Thyroid gland (tissue), 4 donors: ENCODE data around the gene ATP10B. TPM values are rescaled to one million over a fixed set of nuclear protein-coding genes. Genes with fewer than 3 reads are reported as not detected.

ENCODE experiments used
- DNase-seq, 2 donors: peaks; one replicate each; pipeline ENCODE4 v3.0.0-alpha.2; 2019
- H3K27ac ChIP-seq, 3 donors: fragments of 200-600 bp; sonication (generic); 1 replicate in 2 of 3; 2 replicates in 1 of 3; pipeline ENCODE4 v1.5.1; 2016 to 2019; ENCODE audit warnings: mild to moderate bottlenecking in 1 of 3, moderate library complexity in 1 of 3
- H3K27me3 ChIP-seq: fragments of 200-600 bp; sonication (generic); one replicate; pipeline ENCODE4 v1.5.1; 2019
- H3K36me3 ChIP-seq, 2 donors: fragments of 200-600 bp; sonication (generic); one replicate each; pipeline ENCODE4 v1.5.1; 2016 to 2019
- H3K4me1 ChIP-seq, 2 donors: fragments of 200-600 bp; sonication (generic); one replicate each; pipeline ENCODE4 v1.5.1; 2017 to 2019
- H3K4me3 ChIP-seq, 3 donors: fragments of 200-600 bp; sonication (generic); replicated peaks in 1 of 3; 1 replicate in 2 of 3; 2 replicates in 1 of 3; pipeline ENCODE4 v1.5.1; 2016; ENCODE audit warnings: mild to moderate bottlenecking in 1 of 3
- H3K9me3 ChIP-seq: fragments of 200-600 bp; sonication (generic); one replicate; pipeline ENCODE4 v1.5.1; 2017
- POLR2A ChIP-seq, 2 donors: fragments of 450-650 bp; IDR thresholded peaks; one replicate each; pipeline ENCODE4 v1.6.1; 2017; ENCODE audit warnings: antibody characterized with exemption in 2 of 2, mild to moderate bottlenecking in 2 of 2, moderate library complexity in 1 of 2
- WGBS, 2 donors: methylation state at CpG; one replicate each; pipeline ENCODE4 v1.1.5; 2017; 5-methylcytosine and 5-hydroxymethylcytosine counted together
- intact Hi-C: fragments of 100-400 bp; cut with DNase I; formaldehyde crosslinking; loops from one replicate; pipeline ENCODE4 v1.15.1; 2023
- total RNA-seq, 4 donors: library from RNA; depleted of rRNA; stranded (reverse); fragments of >200 nt; gene quantifications; one replicate each; pipeline ENCODE4 v1.2.3, GENCODE V29; 2016
- TF ChIP-seq, protein P1 (sequence below), 6 experiments: fragments of 200-600 bp in 3 of 6; fragments of 450-650 bp in 3 of 6; sonication (generic) in 3 of 6; IDR thresholded peaks; one replicate each; pipeline ENCODE4 v1.5.1; 2016 to 2019; ENCODE audit warnings: antibody characterized with exemption in 6 of 6, mild to moderate bottlenecking in 2 of 6, inconsistent platforms in 1 of 6, moderate library complexity in 1 of 6

ATP10B gene
- total RNA-seq, 4 donors from 2014 or later, result 0.13 to 0.42 (median 0.15) TPM; not detected in 1

DNA sequence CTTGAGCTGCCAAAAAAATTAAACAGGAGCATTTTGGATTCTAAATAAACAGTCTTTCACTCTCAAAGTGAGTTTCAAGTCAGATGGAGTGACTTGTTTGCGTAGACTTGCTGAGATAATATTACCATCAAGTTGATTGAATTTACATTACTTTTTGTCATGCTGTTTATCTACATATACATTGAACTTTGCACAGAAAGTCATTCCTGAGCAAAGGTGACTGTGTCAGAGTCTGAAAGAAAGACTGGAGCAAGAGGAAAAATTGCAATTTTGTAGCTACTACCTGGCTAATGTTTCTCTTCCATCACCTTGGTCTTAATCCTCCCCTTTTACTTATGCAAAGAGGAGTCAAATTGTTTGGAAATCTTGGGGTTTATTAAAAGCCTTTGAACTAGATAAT, 251.0 kb downstream of the ATP10B start:
- no peaks in the 10 kb centered on the region for H3K36me3 ChIP-seq
- 86 to 94% methylated on average over 1 of the region's 1 CpG for WGBS, 2 donors
- no peaks in the 10 kb centered on the region for H3K27me3 ChIP-seq
- H3K27ac ChIP-seq, result no peak overlapping the region
- H3K4me3 ChIP-seq, result no peak overlapping the region
- intact Hi-C loops, result no loop called here
- H3K4me1 ChIP-seq, result no peaks in the 10 kb centered on the region
- TF ChIP-seq POLR2A (IDR thresholded peaks at IDR 0.05), result no peak
- TF ChIP-seq, protein P1, sequence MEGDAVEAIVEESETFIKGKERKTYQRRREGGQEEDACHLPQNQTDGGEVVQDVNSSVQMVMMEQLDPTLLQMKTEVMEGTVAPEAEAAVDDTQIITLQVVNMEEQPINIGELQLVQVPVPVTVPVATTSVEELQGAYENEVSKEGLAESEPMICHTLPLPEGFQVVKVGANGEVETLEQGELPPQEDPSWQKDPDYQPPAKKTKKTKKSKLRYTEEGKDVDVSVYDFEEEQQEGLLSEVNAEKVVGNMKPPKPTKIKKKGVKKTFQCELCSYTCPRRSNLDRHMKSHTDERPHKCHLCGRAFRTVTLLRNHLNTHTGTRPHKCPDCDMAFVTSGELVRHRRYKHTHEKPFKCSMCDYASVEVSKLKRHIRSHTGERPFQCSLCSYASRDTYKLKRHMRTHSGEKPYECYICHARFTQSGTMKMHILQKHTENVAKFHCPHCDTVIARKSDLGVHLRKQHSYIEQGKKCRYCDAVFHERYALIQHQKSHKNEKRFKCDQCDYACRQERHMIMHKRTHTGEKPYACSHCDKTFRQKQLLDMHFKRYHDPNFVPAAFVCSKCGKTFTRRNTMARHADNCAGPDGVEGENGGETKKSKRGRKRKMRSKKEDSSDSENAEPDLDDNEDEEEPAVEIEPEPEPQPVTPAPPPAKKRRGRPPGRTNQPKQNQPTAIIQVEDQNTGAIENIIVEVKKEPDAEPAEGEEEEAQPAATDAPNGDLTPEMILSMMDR (IDR thresholded peaks at IDR 0.05), result no peak
- H3K9me3 ChIP-seq, result no peaks in the 10 kb centered on the region
- DNase-seq, result no peak

DNA sequence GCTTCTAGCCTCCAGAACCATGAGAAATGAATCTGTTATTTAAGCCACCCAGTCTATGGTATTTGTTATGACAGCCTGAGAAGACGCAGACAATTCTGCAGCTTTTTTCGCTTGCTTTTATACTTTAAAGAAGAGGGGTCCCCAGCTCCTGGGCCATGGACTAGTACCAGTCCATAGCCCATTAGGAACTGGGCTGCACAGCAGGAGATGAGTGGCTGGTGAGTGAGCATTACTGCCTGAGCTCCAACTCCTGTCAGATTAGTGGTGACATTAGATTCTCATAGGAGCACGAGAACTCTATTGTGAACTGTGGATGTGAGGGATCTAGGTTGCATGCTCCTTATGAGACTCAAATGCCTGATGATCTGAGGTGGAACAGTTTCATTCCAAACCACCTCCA, 278.7 kb downstream of the ATP10B start:
- intact Hi-C loops, result no loop called here
- TF ChIP-seq, protein P1 (IDR thresholded peaks at IDR 0.05), result no peak
- no peak for TF ChIP-seq POLR2A (IDR thresholded peaks at IDR 0.05)
- no peak for DNase-seq
- Histone ChIP-seq H3K9me3 (no peaks in the 10 kb centered on the region), H3K36me3 (no peaks in the 10 kb centered on the region), H3K4me1 (no peaks in the 10 kb centered on the region), H3K27me3 (no peaks in the 10 kb centered on the region), H3K27ac (no peak overlapping the region), H3K4me3 (no peak overlapping the region)
- WGBS, 2 donors, result 96% methylated on average over 3 of the region's 3 CpGs

DNA sequence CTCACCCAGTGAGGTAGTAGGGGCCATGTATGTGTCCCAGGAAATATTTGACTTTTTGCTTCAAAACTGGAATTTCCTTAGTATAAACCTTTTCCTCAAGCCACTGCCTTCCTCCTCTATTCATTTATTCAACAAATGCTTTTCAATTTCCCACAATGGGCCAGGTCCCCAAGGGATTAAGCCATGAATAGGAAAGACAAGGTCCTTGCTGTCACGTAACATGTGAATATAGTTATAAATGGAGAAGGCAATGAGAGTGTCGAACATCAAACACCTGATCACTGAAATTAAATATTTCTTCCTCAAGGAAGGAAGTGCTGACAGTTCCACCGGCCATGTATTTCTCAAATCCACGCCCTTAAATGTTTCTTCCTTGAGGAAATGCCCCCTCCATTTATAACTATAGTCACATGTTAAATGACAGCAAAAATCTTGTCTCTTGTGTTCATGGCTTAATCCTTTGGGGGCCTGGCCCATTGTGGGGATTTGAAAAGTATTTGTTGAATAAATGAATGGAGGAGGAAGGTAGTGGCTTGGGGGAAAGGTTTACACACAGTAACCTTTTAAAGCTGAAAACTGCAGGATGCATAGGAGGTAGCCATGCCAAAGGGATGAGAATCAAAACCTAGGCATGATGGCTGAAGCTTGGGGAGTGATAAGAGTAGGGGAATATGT, 284.8 kb downstream of the ATP10B start:
- Histone ChIP-seq H3K36me3 (no peaks in the 10 kb centered on the region), H3K9me3 (no peaks in the 10 kb centered on the region), H3K27me3 (no peaks in the 10 kb centered on the region), H3K4me1 (no peaks in the 10 kb centered on the region), H3K27ac (no peak overlapping the region), H3K4me3 (no peak overlapping the region)
- WGBS, 2 donors, result 87 to 90% methylated on average over 4 of the region's 4 CpGs
- TF ChIP-seq, protein P1 (IDR thresholded peaks at IDR 0.05), result no peak
- TF ChIP-seq POLR2A (IDR thresholded peaks at IDR 0.05), result no peak
- DNase-seq, result no peak
- intact Hi-C loops, result no loop called here

DNA sequence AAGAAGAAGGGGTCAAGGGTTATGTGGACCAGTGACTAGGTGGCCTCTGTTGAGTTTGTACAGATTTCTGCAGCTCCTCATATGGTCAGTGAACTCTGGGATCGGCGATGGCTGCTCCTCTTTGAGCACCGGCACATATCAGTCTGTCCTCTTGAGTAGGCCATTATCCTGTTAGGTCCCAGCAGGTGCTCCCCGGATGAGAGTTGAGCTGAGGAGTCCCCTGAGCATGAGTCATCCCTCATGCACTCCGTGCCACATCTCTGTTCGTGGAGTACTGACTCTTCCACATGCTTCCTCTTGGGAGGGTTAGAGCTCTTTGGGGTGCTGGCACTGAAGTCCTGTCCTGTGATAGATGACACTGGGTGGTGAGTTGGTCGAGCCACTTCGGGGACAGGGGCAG, 286.6 kb downstream of the ATP10B start:
- no peaks in the 10 kb centered on the region for H3K4me1 ChIP-seq
- intact Hi-C loops, result no loop called here
- no peaks in the 10 kb centered on the region for H3K27me3 ChIP-seq
- no peaks in the 10 kb centered on the region for H3K9me3 ChIP-seq
- no peak overlapping the region for H3K4me3 ChIP-seq
- no peak overlapping the region for H3K27ac ChIP-seq
- WGBS, 2 donors, result 70 to 76% methylated on average over 7 to 8 of the region's 8 CpGs
- no peak for DNase-seq
- H3K36me3 ChIP-seq, result no peaks in the 10 kb centered on the region
- TF ChIP-seq, protein P1 (IDR thresholded peaks at IDR 0.05), result no peak
- no peak for TF ChIP-seq POLR2A (IDR thresholded peaks at IDR 0.05)

DNA sequence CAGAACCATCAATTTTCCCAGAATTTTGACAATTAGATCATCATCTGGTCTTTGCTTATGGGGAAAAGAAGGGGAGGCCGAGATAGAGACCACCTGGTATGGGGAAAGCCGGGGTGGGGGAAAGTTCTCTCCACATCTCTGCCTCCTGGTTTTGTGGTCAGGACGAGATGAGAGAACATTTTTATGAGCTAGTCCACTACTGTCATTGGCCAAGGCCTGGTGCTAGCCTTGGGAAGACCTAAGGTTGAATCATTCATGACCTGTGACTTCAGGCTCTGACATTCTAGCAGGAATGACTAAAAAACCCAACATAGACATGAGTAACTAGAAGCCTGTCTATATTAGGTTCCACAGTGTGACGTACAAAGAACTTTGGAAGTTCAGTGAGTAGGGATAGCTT, 295.2 kb downstream of the ATP10B start:
- no peak for TF ChIP-seq POLR2A (IDR thresholded peaks at IDR 0.05)
- TF ChIP-seq, protein P1 (IDR thresholded peaks at IDR 0.05), result no peak
- Histone ChIP-seq H3K9me3 (no peaks in the 10 kb centered on the region), H3K27me3 (no peaks in the 10 kb centered on the region), H3K36me3 (no peaks in the 10 kb centered on the region), H3K4me3 (no peak overlapping the region), H3K4me1 (no peaks in the 10 kb centered on the region), H3K27ac (no peak overlapping the region)
- DNase-seq, result no peak
- WGBS, 2 donors, result 87 to 94% methylated on average over 4 of the region's 4 CpGs
- intact Hi-C loops, result no loop called here
